ENCODE measurements around the gene KRAS.

The KRAS gene

DNA sequence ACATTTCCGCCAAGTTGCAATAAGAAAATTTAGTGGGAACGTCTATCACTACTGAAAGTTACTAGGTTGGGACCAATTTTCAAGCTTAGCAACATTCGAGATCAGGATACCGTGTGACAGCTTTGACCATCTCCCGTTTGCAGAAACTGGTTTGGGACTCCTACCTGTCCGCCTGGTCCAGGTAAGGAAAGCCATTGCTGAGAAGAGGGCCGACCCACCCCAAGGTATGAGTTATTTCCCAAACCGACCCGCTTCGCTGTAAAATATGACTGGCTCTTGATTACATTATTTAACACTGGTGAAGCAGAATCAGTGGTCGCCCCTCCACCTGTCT is 56.0 kb downstream of the KRAS start:
- DNase-seq (ENCODE audit: low spot score): no peak

DNA sequence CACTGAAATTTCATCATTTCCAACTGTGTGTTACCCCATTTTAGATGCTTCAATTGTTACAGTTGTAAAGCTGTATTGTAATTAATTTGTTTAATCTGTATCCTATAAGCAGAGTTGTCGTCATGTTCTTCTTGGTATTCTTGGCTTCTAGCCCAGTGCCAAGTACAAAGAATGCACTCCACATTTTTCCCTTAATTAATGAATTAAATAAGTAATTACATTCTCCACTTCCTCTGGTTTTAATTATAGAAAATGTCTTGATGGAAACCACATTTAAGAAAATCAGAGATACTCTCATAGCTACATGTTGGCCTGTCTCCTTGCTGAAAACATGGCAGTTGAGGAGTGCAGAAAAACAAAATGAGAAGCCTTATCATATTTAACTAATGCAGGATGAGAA is 56.5 kb downstream of the KRAS start:
- no peak for DNase-seq (ENCODE audit: low spot score)

DNA sequence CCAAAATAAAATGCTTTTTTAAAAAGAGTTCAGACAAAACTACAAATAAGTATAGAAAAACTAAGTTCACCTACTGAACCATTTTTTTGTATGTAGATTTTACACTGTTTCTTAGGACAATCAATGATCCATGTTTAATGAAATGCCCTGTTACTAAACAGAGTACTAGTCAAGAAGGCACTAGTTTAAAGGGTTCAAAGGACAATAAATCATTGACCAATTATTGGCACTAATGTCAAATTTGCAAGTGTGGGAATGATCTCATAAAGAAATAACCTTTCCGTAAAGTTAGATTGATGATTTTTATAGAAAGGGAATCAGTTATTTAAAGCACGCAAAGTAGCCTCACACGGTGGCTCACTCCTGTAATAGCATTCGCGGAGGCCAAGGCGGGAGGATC is 59.9 kb downstream of the KRAS start:
- no peak for DNase-seq (ENCODE audit: low spot score)

DNA sequence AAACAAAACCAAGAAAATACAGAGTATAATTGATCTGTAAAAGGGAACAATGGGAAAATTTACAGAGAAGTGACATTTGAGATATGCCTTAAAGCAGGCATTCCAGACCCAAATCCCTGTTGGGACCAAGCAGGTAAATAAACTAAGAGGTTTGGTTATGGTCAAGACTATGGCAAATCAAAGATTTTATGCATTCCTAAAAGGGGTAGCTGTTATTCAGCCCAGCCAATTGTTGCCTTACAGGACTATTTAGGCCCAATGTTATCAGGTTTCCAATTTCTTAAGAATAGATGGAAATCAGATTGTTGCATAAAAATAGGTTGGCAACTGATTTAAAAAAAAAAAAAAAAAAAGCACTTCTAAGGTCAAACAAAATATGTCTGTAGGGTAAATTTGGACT is 61.1 kb downstream of the KRAS start:
- no peak for DNase-seq (ENCODE audit: low spot score)

DNA sequence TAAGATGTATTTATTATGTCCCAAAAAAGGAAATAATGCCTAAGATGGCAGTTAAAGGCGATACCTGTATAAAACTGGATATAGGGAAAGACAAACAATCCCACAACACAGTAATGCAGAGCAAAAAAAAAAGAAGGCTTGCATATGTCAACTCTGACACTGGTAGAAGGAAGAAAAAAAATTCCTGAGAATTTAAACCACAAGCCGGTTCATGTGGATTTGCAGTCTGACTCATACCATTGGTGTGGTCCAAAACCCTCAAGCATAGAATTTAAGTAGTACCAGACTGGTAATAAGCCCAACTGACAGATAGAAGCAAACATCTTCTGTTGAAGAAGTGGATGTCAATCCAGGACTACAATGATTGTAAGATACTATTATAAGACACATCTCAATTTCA is 62.9 kb downstream of the KRAS start:
- DNase-seq (ENCODE audit: low spot score): no peak

DNA sequence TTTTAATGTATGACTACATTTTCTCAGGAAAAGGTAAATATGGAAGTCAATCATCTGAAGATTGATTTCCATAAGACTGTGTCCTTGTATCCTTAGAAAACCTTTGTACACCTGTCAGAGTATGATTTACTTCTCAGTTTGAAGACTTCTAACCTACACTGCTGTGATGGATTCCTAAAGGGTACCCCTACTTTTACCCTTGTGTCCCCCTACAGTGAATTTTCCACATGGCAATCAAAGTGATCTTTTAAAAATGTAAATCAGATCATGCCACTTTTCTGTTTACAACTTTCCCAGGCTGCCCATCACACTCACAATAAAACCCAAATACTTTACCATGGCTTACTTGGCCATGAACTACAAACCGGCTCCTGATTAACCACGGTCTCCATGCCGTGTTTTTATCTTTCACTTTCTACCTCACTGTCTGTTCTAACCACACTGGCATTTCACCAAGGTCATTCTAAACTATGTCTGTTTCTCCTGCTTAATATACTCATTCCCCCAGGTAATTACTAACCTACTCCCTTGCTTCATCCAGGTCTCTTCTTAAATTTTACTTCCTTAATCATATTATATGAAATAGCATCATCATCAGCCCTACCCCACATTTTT is 63.8 kb downstream of the KRAS start:
- no peak for DNase-seq (ENCODE audit: low spot score)

DNA sequence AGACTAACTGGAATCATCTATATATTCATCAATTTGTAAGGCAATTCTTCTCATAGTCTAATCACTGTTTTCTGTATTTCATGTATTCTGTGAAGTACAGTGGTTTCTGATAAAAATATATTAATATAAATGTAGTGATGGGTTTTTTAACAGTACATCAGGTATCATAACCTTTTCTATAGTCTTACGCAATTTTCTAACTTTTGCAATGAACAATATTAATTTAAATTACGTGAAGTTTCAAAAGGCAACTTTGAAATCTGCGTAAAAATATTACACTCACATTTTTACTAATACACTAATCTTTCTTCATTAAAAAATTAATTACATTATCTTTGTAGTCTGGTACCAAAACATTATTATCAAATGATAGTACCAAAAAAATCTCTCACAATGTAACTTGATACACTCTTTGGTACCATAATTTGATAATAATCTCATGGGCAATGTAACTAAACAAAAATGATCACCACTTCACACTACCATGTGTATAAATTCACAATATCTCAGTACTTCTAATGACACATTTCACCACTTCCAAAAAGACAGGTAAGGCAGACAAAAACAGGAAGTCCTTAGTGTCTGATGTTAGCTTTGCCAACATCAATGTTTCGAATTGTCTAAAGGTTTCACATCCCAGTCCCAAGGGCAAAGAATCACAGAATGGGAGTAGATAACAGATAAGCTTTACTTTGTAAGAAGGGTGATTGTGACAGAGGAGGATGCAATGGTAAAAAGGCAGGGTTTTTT is 64.5 kb downstream of the KRAS start:
- DNase-seq (ENCODE audit: low spot score): no peak

DNA sequence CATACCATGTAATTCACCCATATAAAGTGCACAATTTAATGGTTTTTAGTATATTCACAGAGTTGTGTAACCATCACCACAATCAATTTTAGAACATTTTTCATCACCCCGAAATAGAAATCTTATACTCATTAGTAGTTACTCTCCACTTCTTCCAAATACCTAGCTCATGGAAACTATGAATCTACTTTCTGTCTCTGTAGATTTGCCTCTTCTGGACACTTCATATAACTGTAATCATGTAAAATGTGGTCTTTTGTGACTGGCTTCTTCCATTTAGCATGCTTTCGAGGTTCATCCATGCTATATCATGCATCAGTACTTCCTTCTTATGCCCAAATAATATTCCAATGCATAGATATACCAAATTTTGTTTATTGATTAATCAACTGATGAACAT is 66.6 kb downstream of the KRAS start:
- no peak for DNase-seq (ENCODE audit: low spot score)

DNA sequence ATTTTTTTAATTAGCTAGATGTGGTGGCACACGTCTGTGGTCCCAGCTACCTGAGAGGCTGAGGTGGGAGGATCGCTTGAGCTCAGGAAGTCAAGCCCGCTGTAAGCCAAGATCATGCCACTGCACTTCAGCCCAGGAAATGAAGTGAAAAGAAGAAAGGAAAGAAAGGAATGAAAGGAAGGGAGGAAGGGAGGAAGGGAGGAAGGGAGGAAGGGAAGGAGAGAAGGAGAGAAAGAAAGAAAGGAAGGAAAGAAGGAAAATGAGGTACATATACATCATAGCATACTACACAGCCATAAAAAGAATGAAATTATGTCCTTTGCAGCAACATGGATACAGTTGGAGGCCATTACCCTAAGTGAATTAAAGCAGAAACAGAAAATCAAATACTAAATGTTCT is 68.0 kb downstream of the KRAS start:
- no peak for DNase-seq (ENCODE audit: low spot score)

DNA sequence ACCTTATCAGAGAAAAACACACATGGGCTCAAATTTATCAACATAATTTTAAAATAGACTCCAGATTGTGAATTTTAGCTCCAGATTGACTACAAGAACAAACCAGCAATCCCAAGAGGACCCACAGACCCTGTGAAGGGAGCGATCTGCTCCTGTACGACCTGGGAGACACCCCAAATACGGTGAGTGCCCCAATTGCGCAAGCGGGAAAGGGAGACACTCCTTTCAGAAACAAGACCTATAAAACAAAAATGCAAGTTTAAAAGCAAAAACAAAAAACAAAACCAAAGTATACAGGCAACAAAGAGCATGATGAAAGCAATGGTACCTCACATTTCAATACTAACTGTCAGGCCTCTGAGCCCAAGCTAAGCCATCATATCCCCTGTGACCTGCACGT is 87.9 kb downstream of the KRAS start:
- DNase-seq (ENCODE audit: low spot score): no peak

DNA sequence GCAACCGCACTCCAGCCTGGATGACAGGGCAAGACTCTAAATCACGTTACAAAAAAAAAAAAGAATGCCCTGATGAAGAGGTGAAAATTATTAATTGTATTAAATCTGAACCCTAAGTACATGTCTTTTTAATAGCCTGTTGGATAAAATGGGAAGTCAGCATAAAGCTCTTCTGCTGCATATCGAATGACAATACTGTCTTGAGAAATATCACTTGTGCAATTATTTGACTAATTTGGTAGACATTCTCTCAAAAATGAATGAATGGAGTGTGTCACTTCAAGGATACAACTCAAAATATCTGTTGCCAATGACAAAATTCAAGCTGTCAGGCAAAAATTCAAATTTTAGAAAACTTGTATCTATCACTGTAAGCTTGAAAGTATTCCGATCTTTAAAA is 94.7 kb downstream of the KRAS start:
- DNase-seq (ENCODE audit: low spot score): no peak

DNA sequence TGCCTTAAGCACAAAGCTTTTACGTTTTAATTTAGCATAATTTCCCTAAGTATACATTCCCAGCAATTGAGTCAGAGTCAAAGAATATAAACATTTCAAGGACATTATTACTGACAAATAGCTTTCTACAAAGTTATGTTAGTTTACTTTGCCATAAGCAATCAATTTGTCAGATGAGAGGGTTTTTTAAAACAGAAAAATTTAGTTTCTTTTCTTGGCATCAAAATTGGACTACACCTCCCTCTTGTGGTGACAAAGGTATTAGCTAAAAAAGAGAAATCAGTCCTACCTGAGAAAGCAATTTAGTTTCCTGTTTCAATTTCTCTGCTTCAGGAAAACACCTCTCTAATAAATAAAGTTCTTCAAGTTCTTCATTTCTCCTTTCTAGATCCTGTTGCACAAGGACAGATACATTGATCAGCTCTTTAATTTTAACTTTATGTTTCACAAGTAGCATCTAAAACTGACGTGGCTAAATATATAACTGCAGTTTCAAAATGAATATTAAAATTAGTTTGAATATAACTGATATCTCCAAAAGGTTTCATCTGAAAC is 95.6 kb downstream of the KRAS start:
- no peak for DNase-seq (ENCODE audit: low spot score)

Measured in left forelimb (tissue), 1 donor.